Colonic mucosa (tissue), 4 donors: ENCODE data around the gene BMP8A. TPM values are rescaled to one million over a fixed set of nuclear protein-coding genes. Genes with fewer than 3 reads are reported as not detected.

Experiments used
- DNase-seq: peaks from one replicate; pipeline ENCODE4 v3.0.0-alpha.2; 2020
- H3K27ac ChIP-seq: fragments of 200-600 bp; one replicate; pipeline ENCODE4 v1.8.0; 2021
- H3K27me3 ChIP-seq: fragments of 200-600 bp; one replicate; pipeline ENCODE4 v1.8.0; 2021
- H3K36me3 ChIP-seq: fragments of 200-600 bp; one replicate; pipeline ENCODE4 v1.8.0; 2021
- H3K4me1 ChIP-seq: fragments of 200-600 bp; one replicate; pipeline ENCODE4 v1.8.0; 2021; ENCODE audit warnings: mild to moderate bottlenecking
- H3K4me3 ChIP-seq: fragments of 200-600 bp; one replicate; pipeline ENCODE4 v1.8.0; 2021
- H3K9ac ChIP-seq, 2 donors: one replicate each; pipeline ENCODE4 v1.7.0; 2013; ENCODE audit warnings: control low read depth in 2 of 2, low read depth in 2 of 2, low read length in 2 of 2
- H3K9me3 ChIP-seq: fragments of 200-600 bp; one replicate; pipeline ENCODE4 v1.8.0; 2021
- CTCF ChIP-seq: fragments of 200-600 bp; IDR thresholded peaks from one replicate; pipeline ENCODE4 v1.8.0; 2022; ENCODE audit warnings: antibody characterized with exemption, mild to moderate bottlenecking
- intact Hi-C: fragments of 100-400 bp; cut with DNase I; formaldehyde crosslinking; loops from one replicate; pipeline ENCODE4 v1.14.1; 2022
- total RNA-seq, 2 donors: library from RNA; stranded (reverse); fragmentation: NEBNext Ultra II Directional in 1 of 2; extraction: Animal tissue kit (Norgen Biotek cat#: 25700) in 1 of 2; gene quantifications; one replicate each; pipeline ENCODE4 v1.2.1, GENCODE V29; 2021
- donor health status: healthy.
- donor health status: DM: no; HTN: no; CAD: no.
- donor health status: DM: no; HTN: no; CAD: no.

Gene BMP8A
- total RNA-seq, 2 donors from 2014 or later: 1.1 to 1.4 TPM

DNA sequence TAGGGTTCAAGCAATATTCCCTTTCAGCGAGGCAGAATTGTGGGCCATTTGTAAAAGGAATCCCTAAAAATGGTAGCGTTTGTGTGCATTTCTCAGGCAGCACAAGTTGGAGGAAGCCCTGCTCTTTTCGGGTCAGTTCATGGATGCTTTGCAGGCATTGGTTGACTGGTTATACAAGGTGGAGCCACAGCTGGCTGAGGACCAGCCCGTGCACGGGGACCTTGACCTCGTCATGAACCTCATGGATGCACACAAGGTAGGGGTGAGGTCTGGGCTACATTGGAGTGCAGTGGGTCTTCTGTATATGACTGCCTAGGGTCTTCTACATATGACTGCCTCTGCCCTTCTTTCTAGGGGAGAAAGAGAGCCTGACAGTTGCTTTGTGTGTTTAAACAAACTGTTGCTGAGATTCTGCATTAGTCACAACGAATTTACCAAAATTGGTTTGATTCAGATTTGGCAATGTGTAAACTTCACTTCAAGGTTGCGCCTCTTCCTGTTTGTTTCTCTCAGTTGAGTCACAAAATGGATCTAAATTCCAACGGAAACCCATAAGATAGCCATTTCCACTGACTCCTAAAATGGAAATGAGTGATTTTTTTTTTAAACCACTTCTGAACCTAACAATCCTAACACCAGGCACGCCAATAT, 40.4 kb upstream of the BMP8A start:
- Histone ChIP-seq H3K27me3 (no peaks in the 10 kb centered on the region), H3K9ac (no peak overlapping the region), H3K36me3 (peaks cover 26% of the 10 kb centered on the region), H3K4me1 (no peaks in the 10 kb centered on the region), H3K4me3 (no peak overlapping the region), H3K27ac (peak overlapping the region; percentile 44), H3K9me3 (no peaks in the 10 kb centered on the region)
- no peak for DNase-seq
- intact Hi-C loops: no loop called here
- no peak for TF ChIP-seq CTCF

DNA sequence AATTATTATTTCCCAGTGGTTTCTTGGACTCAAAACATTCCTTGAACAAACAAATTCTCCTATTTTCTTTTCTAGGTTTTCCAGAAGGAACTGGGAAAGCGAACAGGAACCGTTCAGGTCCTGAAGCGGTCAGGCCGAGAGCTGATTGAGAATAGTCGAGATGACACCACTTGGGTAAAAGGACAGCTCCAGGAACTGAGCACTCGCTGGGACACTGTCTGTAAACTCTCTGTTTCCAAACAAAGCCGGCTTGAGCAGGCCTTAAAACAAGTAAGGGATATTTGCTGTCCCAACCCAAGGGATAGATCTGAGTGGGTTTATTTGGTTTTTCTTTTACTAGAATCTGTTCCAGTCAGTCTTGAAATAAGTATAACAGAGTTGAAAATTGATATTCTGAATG, 39.4 kb upstream of the BMP8A start:
- no peak for DNase-seq
- no peak for TF ChIP-seq CTCF
- Histone ChIP-seq H3K4me1 (no peaks in the 10 kb centered on the region), H3K9me3 (no peaks in the 10 kb centered on the region), H3K9ac (no peak overlapping the region), H3K4me3 (no peak overlapping the region), H3K36me3 (peaks cover 26% of the 10 kb centered on the region), H3K27ac (no peak overlapping the region), H3K27me3 (no peaks in the 10 kb centered on the region)
- intact Hi-C loops: no loop called here

DNA sequence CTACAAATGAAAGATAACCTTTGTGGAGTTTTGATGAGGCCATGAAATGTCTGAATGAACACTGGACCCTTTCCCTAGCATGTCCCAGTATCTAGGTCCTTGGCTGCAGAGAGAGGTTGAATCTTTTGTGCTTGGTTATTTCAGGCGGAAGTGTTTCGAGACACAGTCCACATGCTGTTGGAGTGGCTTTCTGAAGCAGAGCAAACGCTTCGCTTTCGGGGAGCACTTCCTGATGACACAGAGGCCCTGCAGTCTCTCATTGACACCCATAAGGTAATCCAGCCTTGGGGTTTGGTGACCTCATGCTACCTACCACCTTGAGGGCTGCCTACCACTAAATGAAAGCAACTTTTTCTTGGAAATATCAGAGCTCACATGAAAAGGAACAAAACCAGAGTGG, 38.9 kb upstream of the BMP8A start:
- no peak for TF ChIP-seq CTCF
- no peak overlapping the region for H3K27ac ChIP-seq
- no peaks in the 10 kb centered on the region for H3K27me3 ChIP-seq
- no peaks in the 10 kb centered on the region for H3K4me1 ChIP-seq
- peaks cover 26% of the 10 kb centered on the region for H3K36me3 ChIP-seq
- intact Hi-C loops: no loop called here
- H3K9me3 ChIP-seq: no peaks in the 10 kb centered on the region
- DNase-seq: no peak
- H3K9ac ChIP-seq: no peak overlapping the region
- no peak overlapping the region for H3K4me3 ChIP-seq

DNA sequence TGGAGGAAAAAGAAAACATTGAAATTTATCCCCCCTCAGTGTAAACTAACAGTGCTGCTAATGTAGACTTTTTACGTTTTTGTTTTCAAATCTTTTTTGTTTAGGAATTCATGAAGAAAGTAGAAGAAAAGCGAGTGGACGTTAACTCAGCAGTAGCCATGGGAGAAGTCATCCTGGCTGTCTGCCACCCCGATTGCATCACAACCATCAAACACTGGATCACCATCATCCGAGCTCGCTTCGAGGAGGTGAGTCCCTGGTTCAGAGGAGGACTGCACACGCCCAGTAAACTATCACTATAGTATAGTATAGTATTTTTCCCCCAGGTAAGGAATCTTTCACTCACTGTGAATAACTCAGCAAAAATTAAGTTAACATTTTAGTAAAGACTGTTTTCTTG, 37.8 kb upstream of the BMP8A start:
- peak; percentile 36 for DNase-seq
- TF ChIP-seq CTCF: no peak
- Histone ChIP-seq H3K4me3 (no peak overlapping the region), H3K27ac (no peak overlapping the region), H3K36me3 (peaks cover 23% of the 10 kb centered on the region), H3K27me3 (no peaks in the 10 kb centered on the region), H3K9ac (no peak overlapping the region), H3K4me1 (no peaks in the 10 kb centered on the region), H3K9me3 (no peaks in the 10 kb centered on the region)
- intact Hi-C loops: no loop called here

DNA sequence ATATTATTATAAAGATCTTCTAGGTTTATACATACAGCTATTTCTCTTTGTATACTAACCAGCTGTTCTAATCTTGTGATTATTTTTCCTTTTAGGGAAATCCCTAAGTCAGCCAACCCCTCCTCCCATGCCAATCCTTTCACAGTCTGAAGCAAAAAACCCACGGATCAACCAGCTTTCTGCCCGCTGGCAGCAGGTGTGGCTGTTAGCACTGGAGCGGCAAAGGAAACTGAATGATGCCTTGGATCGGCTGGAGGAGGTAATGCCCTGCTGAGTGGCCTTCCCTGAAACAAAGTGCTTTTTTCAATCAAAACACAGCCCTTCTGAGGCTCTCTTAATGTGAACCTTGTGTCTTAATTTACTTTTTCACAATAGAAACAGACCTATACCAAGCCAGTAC, 32.4 kb upstream of the BMP8A start:
- intact Hi-C loops: no loop called here
- H3K9ac ChIP-seq: no peak overlapping the region
- no peak for TF ChIP-seq CTCF
- no peak for DNase-seq
- H3K27ac ChIP-seq: no peak overlapping the region
- no peak overlapping the region for H3K4me3 ChIP-seq
- no peaks in the 10 kb centered on the region for H3K27me3 ChIP-seq
- no peaks in the 10 kb centered on the region for H3K4me1 ChIP-seq
- H3K9me3 ChIP-seq: no peaks in the 10 kb centered on the region
- peaks cover 44% of the 10 kb centered on the region for H3K36me3 ChIP-seq
